OCI-LY1 (cell line): ENCODE data around the gene KRTAP3-2.

Experiments used
- EZH2 ChIP-seq: fragments of 200-600 bp; sonication (generic), shearing (Covaris generic); IDR thresholded peaks from 2 replicates; pipeline ENCODE4 v1.8.0; 2017; ENCODE audit warnings: borderline replicate concordance, mixed run types, mild to moderate bottlenecking, antibody characterized with exemption, low read length, moderate library complexity, mixed read lengths
- TF ChIP-seq, protein P1 (sequence below): fragments of 200-600 bp; sonication (generic), shearing (Covaris generic); IDR thresholded peaks from 2 replicates; pipeline ENCODE4 v1.5.1; 2017; ENCODE audit warnings: mild to moderate bottlenecking, antibody characterized with exemption, low read length, moderate library complexity, mixed read lengths

DNA sequence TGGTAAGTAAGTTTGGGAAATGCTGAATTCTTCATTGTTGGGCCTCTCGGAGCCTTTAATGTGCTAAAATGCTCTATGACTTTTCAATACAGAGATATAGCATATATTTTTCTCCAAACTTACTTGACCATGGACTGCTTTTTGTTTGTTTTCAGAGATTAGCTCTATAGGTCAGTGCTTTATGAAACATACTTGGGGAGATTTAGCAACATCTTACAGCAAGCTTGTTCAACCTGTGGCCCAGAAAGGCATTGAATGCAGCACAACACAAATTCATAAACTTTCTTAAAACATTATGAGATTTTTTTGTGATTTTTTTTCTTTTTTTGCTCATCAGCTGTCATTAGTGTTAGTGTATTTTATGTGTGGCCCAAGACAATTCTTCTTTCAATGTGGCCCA, 10.2 kb upstream of the KRTAP3-2 start:
- TF ChIP-seq, protein P1, sequence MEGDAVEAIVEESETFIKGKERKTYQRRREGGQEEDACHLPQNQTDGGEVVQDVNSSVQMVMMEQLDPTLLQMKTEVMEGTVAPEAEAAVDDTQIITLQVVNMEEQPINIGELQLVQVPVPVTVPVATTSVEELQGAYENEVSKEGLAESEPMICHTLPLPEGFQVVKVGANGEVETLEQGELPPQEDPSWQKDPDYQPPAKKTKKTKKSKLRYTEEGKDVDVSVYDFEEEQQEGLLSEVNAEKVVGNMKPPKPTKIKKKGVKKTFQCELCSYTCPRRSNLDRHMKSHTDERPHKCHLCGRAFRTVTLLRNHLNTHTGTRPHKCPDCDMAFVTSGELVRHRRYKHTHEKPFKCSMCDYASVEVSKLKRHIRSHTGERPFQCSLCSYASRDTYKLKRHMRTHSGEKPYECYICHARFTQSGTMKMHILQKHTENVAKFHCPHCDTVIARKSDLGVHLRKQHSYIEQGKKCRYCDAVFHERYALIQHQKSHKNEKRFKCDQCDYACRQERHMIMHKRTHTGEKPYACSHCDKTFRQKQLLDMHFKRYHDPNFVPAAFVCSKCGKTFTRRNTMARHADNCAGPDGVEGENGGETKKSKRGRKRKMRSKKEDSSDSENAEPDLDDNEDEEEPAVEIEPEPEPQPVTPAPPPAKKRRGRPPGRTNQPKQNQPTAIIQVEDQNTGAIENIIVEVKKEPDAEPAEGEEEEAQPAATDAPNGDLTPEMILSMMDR, result no peak
- TF ChIP-seq EZH2, result no peak
